ENCODE data around the gene TMA7. TPM values are rescaled to one million over a fixed set of nuclear protein-coding genes. Genes with fewer than 3 reads are reported as not detected.

TMA7 gene
- total and polyA plus RNA-seq, 9 of the 15 experiments (the other 6 are each of a cell fraction or from before 2014, with no cell fraction given), result 209 to 1,003 (median 486) TPM

DNA sequence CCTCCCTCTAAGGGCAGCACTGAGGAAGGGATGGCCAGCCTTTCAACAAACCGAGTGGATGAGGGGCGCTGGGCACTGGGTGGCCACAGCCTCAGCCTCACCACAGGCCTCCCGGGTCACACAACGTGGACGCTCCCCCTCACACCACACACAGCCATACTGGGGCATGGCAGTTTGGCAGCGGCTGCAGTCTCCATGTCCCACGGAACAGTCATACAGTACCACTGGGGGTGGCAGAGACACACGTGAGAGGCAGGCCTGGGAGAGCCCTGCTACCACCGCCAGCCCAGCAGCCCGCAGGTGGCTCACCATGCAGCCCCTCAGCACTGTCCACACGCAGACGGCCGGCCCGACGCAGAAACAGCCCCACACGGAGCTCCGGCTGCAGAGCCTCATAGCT is 21.9 kb upstream of the TMA7 start (continued):
- TF ChIP-seq CHD7 (IDR thresholded peaks at IDR 0.05; ENCODE audit: low read depth, low read length) (no peak), SP1 (CRISPR knock-in tag; IDR thresholded peaks at IDR 0.05) (no peak), ZC3H8 (IDR thresholded peaks at IDR 0.05) (no peak), THRA (IDR thresholded peaks at IDR 0.05) (no peak), ILK (tag; IDR thresholded peaks at IDR 0.05; ENCODE audit: borderline replicate concordance, low read depth) (no peak), CREM (IDR thresholded peaks at IDR 0.05; ENCODE audit: low read depth) (no peak), ZNF143 (CRISPR knock-in tag; IDR thresholded peaks at IDR 0.05) (no peak), JUN (IDR thresholded peaks at IDR 0.05; ENCODE audit: borderline replicate concordance, low read depth, low read length) (no peak), JUN (CRISPR knock-in tag; IDR thresholded peaks at IDR 0.05; ENCODE audit: borderline replicate concordance) (no peak), FOXK2 (conservative IDR thresholded peaks at IDR 0.05 in 1 of 2, IDR thresholded peaks at IDR 0.05 in 1 of 2; ENCODE audit: low read depth in 2 of 2) (no peak)
- TF ChIP-seq, protein P1, sequence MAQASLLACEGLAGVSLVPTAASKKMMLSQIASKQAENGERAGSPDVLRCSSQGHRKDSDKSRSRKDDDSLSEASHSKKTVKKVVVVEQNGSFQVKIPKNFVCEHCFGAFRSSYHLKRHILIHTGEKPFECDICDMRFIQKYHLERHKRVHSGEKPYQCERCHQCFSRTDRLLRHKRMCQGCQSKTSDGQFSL (CRISPR knock-in tag; IDR thresholded peaks at IDR 0.05), result no peak
- TF ChIP-seq, protein P1 (tag; IDR thresholded peaks at IDR 0.05), result no peak
- TF ChIP-seq, protein P2, sequence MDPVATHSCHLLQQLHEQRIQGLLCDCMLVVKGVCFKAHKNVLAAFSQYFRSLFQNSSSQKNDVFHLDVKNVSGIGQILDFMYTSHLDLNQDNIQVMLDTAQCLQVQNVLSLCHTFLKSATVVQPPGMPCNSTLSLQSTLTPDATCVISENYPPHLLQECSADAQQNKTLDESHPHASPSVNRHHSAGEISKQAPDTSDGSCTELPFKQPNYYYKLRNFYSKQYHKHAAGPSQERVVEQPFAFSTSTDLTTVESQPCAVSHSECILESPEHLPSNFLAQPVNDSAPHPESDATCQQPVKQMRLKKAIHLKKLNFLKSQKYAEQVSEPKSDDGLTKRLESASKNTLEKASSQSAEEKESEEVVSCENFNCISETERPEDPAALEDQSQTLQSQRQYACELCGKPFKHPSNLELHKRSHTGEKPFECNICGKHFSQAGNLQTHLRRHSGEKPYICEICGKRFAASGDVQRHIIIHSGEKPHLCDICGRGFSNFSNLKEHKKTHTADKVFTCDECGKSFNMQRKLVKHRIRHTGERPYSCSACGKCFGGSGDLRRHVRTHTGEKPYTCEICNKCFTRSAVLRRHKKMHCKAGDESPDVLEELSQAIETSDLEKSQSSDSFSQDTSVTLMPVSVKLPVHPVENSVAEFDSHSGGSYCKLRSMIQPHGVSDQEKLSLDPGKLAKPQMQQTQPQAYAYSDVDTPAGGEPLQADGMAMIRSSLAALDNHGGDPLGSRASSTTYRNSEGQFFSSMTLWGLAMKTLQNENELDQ (CRISPR knock-in tag; IDR thresholded peaks at IDR 0.05; ENCODE audit: borderline replicate concordance), result no peak

All from K562 (cell line).